HT-29 (cell line): ENCODE measurements around the gene ITGB4. TPM values are rescaled to one million over a fixed set of nuclear protein-coding genes. Genes with fewer than 3 reads are reported as not detected.

Experiments used
- DNase-seq: peaks from one replicate; pipeline ENCODE4 v3.0.0-alpha.2; 2015; ENCODE audit warnings: low spot score
- total RNA-seq: library from RNA; depleted of rRNA; stranded (reverse); fragments of >200 nt; shearing (Covaris generic); gene quantifications from 2 replicates; pipeline ENCODE4 v1.2.3, GENCODE V29; 2014; rRNA removed

ITGB4 gene
- total RNA-seq, 1 experiment from 2014 or later: 281 TPM

DNA sequence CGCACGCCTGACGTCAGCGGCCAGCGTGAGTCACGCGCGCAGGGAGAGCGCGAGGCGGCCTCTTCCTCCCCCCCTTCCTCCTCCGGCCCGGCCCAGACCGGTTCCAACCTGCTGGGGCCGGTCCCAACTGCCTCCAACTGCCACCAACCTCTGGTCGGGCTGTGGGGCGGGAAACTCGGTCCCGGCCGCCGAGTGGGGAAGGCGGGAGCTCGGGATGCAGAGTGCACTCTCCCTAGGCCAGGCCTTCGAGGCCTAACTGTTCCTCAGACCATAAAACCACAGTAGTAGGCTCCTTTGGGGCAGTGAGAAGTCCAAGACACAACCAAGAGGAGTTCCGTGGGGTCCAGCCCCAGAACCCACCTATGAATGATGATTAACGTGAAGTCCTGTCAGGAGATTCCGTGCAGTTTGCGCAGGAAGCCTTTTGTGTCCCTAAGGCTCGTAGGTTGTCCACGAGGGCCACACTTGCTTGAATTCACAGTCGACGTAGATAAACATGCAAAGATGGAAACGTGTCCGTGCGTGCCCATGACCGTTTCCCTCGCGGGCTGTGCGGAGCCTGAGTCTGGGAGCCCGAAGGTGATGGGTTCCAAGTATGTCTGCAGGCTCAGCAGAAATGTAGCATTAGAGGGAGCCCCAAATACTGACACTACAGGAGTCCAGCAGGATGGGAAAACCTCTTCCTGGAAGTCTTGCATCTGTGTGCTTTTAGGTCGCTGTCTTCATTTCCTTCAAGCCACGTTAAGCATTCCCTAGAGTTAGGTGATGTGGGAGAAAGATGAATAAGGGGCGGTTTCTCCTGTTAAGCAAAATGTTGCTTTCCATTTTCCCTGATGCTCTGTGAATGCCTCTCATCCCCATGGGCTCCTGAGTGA lies 64.0 kb downstream of the ITGB4 start:
- peak; percentile 89 for DNase-seq

DNA sequence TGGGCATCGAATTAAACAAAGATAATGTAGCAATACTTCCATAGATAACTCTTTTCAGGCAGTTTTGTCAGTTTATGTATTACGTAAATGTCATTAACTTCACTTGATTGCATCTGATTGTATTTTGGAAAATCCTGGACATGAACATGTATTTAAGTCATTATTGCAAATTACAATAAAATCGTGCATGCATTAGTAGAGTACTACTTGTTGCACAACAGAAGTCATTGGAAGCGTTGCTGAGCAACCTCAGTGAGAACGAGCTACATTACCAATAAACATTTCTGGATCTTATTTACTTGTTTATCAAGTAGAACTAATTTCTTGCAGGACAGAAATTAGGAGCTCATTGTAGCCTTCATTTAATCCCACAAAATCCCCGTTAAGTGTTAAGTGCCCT lies 70.0 kb downstream of the ITGB4 start:
- no peak for DNase-seq

DNA sequence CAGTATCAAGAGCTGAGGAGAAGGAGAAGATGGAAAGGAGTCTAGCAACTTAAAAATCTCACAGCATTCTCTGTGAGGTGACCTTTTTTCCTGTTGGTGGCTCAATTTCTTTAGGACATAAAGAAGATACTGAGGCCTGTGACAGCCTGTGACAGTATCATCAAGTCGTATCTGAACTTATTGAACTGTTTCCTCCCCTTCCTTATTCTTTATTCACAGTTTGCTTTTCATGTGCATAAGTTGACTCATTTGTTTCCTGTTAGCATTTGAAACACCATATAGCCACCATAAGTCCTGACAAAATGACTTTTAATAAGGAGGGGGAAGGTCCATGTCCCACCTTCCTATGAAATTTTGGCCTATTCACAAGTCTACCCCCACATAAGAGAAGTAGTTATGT lies 72.2 kb downstream of the ITGB4 start:
- DNase-seq: no peak

- no peak for DNase-seq
Measured at GRCh38 chr17:75795820-75796607, 74.8 kb downstream of the ITGB4 start.

DNA sequence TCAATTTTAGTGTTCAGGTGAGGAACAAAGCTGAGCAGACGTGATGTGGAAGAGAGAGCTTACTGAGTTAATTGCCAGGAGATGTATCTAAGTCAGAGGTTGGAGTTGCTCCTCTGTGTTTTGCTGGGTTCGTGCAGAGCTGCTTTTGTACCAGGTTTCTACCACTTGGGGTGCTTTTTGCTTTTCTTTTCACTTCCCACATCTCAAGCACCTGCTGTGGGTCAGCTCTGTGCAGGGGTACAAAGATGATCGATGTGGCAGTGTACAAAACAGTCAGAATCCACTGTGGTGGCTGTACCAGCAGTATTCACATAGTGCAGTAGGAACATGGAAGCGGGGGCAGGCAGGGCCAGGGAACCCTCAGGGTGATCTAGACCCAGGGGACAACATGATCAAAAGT lies 78.1 kb downstream of the ITGB4 start:
- DNase-seq: no peak

GRCh38 chr17:75803883-75804282 lies 82.6 kb downstream of the ITGB4 start:
- DNase-seq: no peak

DNA sequence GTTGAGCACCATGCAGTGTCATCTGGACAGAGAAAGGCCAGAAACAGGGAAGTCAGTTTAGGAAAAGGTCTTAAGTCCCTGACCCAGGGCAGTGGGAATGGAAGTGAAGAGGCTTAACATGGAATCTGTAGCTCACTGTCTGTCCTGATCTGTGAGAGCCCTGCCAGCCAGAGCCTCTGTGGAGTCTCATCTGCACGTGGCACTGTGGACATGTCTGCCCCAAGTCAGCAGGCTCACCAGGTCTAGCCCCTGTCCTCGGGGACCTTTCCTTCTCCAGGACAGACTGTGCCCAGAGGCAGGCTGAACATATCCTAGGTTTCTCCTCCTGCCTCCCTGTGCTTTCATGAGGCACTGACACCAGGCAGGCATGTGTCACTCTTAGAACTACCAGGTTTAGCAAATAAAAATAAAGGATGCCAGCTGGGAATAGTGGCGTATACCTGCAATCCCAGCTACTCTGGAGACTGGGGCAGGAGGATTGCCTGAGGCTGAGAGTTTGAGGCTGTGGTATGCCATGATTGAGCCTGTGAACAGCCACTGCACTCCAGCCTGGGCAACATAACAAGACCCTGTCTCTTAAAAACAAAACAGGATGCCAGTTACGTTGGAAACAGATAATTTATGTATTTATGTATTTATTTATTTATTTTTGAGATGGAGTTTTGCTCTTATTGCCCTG lies 85.7 kb downstream of the ITGB4 start:
- no peak for DNase-seq

Other genes starting within 250 kb of the ITGB4 start
- gene CASKIN2, start 205.9 kb upstream of the ITGB4 start, total RNA-seq: 12.3 and 13.6 TPM in 2 replicates
- 108 and 134 TPM in 2 replicates for gene TSEN54, start 204.9 kb upstream of the ITGB4 start, total RNA-seq
- 162 and 184 TPM in 2 replicates for gene LLGL2, start 195.8 kb upstream of the ITGB4 start, total RNA-seq
- gene MYO15B, start 133.7 kb upstream of the ITGB4 start, total RNA-seq: 29.0 and 36.8 TPM in 2 replicates
- 16.4 and 16.7 TPM in 2 replicates for gene SMIM5, start 88.0 kb upstream of the ITGB4 start, total RNA-seq
- gene RECQL5, start 54.3 kb upstream of the ITGB4 start, total RNA-seq: 56.7 and 64.6 TPM in 2 replicates
- 53.8 and 56.1 TPM in 2 replicates for gene SAP30BP, start 54.1 kb upstream of the ITGB4 start, total RNA-seq
- 40.8 and 41.8 TPM in 2 replicates for gene GALK1, start 43.7 kb downstream of the ITGB4 start, total RNA-seq
- 23.6 and 24.9 TPM in 2 replicates for gene UNK, start 63.3 kb downstream of the ITGB4 start, total RNA-seq
- 37.5 and 43.5 TPM in 2 replicates for gene UNC13D, start 122.9 kb downstream of the ITGB4 start, total RNA-seq
- 26.8 and 30.9 TPM in 2 replicates for gene WBP2, start 133.9 kb downstream of the ITGB4 start, total RNA-seq
- 65.7 and 69.5 TPM in 2 replicates for gene TRIM47, start 157.1 kb downstream of the ITGB4 start, total RNA-seq
- 20.2 and 29.2 TPM in 2 replicates for gene TRIM65, start 175.5 kb downstream of the ITGB4 start, total RNA-seq
- gene MRPL38, start 183.4 kb downstream of the ITGB4 start, total RNA-seq: 85.7 and 92.3 TPM in 2 replicates
- 7.4 and 13.1 TPM in 2 replicates for gene FBF1, start 219.6 kb downstream of the ITGB4 start, total RNA-seq